ENCODE measurements around the gene STIM1.

DNA sequence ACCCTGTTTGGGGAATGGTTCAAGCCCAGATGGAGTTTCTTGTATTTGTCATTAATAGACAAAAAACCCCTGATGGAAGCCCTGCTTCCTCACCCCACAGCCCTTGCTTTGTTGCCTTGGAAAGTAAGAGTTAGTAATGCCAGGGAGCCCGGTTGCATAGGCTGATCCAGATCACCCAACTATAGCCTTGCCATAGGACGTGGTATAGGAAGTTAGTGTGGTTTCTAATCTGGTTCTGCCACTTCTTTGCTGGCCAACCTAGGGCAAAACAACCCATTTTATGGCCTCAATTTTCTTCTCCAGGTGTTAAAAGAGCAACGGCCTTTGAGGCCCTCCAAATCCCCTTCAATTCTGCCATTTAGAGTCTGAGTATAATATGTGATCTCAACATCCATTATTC, 97.9 kb downstream of the STIM1 start:
- TF ChIP-seq, protein P1, sequence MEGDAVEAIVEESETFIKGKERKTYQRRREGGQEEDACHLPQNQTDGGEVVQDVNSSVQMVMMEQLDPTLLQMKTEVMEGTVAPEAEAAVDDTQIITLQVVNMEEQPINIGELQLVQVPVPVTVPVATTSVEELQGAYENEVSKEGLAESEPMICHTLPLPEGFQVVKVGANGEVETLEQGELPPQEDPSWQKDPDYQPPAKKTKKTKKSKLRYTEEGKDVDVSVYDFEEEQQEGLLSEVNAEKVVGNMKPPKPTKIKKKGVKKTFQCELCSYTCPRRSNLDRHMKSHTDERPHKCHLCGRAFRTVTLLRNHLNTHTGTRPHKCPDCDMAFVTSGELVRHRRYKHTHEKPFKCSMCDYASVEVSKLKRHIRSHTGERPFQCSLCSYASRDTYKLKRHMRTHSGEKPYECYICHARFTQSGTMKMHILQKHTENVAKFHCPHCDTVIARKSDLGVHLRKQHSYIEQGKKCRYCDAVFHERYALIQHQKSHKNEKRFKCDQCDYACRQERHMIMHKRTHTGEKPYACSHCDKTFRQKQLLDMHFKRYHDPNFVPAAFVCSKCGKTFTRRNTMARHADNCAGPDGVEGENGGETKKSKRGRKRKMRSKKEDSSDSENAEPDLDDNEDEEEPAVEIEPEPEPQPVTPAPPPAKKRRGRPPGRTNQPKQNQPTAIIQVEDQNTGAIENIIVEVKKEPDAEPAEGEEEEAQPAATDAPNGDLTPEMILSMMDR (IDR thresholded peaks at IDR 0.05; ENCODE audit: insufficient read depth, low read length, poor library complexity, severe bottlenecking) = no peak
- no peak for TF ChIP-seq EZH2phosphoT487 (conservative IDR thresholded peaks at IDR 0.05; ENCODE audit: low read length)

All from SU-DHL-6 (cell line).